ENCODE data around the gene MTCL1. TPM values are rescaled to one million over a fixed set of nuclear protein-coding genes. Genes with fewer than 3 reads are reported as not detected.

MTCL1 gene
- polyA plus RNA-seq, 1 experiment = 56.6 TPM

DNA sequence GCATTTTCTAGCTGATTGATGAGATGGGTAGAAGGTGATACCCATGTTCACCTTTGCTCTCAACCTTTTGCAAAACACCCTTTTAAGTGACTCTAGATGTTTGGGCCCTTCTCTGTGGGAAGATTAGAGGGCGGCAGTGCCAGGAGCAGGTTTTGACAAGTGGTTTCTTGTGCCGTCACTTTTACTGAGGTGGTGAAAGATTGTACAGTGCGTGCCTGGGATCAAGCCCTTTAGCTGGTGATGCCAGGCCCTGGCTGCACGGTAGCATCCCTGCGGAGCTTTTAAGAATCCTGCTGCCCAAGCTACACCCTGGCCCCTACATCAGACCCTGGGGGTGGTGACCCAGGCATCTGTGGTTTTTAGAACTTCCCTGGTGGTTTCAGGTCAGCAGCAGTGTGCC is 29.1 kb downstream of the MTCL1 start:
- no peak overlapping the region for H3K4me3 ChIP-seq (ENCODE audit: low read depth, low read length)
- no peaks in the 10 kb centered on the region; the same call in 1 of the 2 replicates for H3K9me3 ChIP-seq (ENCODE audit: control insufficient read depth, insufficient read depth, low read length)
- no peak for DNase-seq (ENCODE audit: low read depth, low spot score)
- ChIA-PET CTCF (interaction anchor here (0.6 kb wide), 1 partner anchor 38 kb away, joined by 3 read pairs; no protein-coding TSS in a partner anchor), POLR2A (no interaction called here)
- H3K27ac ChIP-seq (ENCODE audit: low read depth, low read length) = no peak overlapping the region
- TF ChIP-seq, protein P1, sequence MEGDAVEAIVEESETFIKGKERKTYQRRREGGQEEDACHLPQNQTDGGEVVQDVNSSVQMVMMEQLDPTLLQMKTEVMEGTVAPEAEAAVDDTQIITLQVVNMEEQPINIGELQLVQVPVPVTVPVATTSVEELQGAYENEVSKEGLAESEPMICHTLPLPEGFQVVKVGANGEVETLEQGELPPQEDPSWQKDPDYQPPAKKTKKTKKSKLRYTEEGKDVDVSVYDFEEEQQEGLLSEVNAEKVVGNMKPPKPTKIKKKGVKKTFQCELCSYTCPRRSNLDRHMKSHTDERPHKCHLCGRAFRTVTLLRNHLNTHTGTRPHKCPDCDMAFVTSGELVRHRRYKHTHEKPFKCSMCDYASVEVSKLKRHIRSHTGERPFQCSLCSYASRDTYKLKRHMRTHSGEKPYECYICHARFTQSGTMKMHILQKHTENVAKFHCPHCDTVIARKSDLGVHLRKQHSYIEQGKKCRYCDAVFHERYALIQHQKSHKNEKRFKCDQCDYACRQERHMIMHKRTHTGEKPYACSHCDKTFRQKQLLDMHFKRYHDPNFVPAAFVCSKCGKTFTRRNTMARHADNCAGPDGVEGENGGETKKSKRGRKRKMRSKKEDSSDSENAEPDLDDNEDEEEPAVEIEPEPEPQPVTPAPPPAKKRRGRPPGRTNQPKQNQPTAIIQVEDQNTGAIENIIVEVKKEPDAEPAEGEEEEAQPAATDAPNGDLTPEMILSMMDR (IDR thresholded peaks at IDR 0.05; ENCODE audit: low read depth, low read length) = no peak
- no peaks in the 10 kb centered on the region for H3K27me3 ChIP-seq (ENCODE audit: control insufficient read depth, insufficient read depth, low read length)

DNA sequence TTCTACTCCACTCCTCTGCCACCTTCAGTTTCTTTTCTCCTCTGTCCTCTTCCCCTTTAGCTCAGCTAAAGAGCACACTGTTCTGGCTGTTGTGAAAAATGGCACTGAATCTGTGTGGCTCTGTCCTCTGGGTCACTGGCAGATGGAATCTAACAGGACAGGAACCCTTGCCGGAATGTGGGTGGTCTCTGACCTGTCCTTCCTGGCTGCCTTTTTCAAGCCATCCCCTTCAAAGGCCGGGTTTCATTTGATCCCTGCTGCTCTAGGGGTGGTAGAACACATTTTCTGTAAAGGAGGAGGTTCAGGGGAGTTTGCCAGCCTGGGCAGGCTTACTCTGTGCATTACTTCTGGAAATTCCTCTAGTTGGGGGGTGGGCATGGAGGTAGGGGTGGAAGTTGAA is 29.9 kb downstream of the MTCL1 start:
- Histone ChIP-seq H3K9me3 (ENCODE audit: control insufficient read depth, insufficient read depth, low read length) (no peaks in the 10 kb centered on the region; the same call in 1 of the 2 replicates), H3K4me3 (ENCODE audit: low read depth, low read length) (no peak overlapping the region), H3K27me3 (ENCODE audit: control insufficient read depth, insufficient read depth, low read length) (no peaks in the 10 kb centered on the region), H3K27ac (ENCODE audit: low read depth, low read length) (no peak overlapping the region)
- TF ChIP-seq, protein P1 (IDR thresholded peaks at IDR 0.05; ENCODE audit: low read depth, low read length) = no peak
- ChIA-PET CTCF (no interaction called here), POLR2A (no interaction called here)
- DNase-seq (ENCODE audit: low read depth, low spot score) = no peak

DNA sequence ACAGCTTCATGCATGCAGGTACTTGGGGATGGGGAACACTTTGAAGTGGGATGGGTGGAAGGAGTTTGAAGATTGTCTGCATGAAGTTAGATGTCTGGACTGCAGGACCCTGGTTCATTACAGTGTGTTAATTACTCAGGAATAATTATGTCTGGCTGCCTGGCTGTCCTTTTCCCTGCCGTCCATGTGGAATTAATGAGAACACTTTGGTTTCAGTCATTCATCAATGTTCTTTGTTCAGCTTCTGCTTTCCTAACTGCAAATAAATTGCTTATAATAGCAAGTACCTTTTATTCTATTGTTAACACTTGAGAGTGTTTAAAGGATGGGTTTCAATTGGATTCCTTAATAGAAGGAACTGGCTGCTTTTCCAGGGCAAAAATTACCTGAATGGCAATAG is 35.8 kb downstream of the MTCL1 start:
- no peak for DNase-seq (ENCODE audit: low read depth, low spot score)
- CTCF ChIA-PET = interaction anchor here (1.1 to 1.4 kb wide), 2 partner anchors 14 to 246 kb away, joined by 3 read pairs; no protein-coding TSS in a partner anchor
- Histone ChIP-seq H3K27ac (ENCODE audit: low read depth, low read length) (no peak overlapping the region), H3K27me3 (ENCODE audit: control insufficient read depth, insufficient read depth, low read length) (no peaks in the 10 kb centered on the region), H3K9me3 (ENCODE audit: control insufficient read depth, insufficient read depth, low read length) (no peaks in the 10 kb centered on the region), H3K4me3 (ENCODE audit: low read depth, low read length) (no peak overlapping the region)
- POLR2A ChIA-PET = no interaction called here
- TF ChIP-seq, protein P1 (IDR thresholded peaks at IDR 0.05; ENCODE audit: low read depth, low read length) = no peak

DNA sequence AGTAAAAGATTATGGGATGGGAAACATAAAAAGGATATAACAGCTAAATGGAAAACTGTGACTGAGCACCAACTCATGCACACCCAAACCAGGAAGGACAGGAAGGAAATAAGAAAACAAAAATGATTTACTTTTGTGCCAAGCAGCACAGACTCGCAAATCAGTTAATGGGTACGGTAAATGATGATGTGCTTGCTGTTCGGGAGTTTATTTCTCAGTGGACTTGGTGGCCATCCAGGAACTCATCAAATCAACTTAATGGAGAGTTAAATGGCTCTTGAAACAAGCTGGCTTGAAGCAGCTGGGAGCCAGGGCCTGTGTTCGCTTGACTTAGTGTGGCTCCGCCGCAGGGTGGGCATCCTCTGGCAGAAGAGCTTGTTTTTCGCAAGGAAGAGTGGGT is 36.2 kb downstream of the MTCL1 start:
- no peak overlapping the region for H3K27ac ChIP-seq (ENCODE audit: low read depth, low read length)
- H3K4me3 ChIP-seq (ENCODE audit: low read depth, low read length) = no peak overlapping the region
- H3K27me3 ChIP-seq (ENCODE audit: control insufficient read depth, insufficient read depth, low read length) = no peaks in the 10 kb centered on the region
- CTCF ChIA-PET = interaction anchor here (1.1 to 1.4 kb wide), 2 partner anchors 14 to 245 kb away, joined by 3 read pairs; no protein-coding TSS in a partner anchor
- TF ChIP-seq, protein P1 (IDR thresholded peaks at IDR 0.05; ENCODE audit: low read depth, low read length) = no peak
- POLR2A ChIA-PET = no interaction called here
- no peak for DNase-seq (ENCODE audit: low read depth, low spot score)
- H3K9me3 ChIP-seq (ENCODE audit: control insufficient read depth, insufficient read depth, low read length) = no peaks in the 10 kb centered on the region

DNA sequence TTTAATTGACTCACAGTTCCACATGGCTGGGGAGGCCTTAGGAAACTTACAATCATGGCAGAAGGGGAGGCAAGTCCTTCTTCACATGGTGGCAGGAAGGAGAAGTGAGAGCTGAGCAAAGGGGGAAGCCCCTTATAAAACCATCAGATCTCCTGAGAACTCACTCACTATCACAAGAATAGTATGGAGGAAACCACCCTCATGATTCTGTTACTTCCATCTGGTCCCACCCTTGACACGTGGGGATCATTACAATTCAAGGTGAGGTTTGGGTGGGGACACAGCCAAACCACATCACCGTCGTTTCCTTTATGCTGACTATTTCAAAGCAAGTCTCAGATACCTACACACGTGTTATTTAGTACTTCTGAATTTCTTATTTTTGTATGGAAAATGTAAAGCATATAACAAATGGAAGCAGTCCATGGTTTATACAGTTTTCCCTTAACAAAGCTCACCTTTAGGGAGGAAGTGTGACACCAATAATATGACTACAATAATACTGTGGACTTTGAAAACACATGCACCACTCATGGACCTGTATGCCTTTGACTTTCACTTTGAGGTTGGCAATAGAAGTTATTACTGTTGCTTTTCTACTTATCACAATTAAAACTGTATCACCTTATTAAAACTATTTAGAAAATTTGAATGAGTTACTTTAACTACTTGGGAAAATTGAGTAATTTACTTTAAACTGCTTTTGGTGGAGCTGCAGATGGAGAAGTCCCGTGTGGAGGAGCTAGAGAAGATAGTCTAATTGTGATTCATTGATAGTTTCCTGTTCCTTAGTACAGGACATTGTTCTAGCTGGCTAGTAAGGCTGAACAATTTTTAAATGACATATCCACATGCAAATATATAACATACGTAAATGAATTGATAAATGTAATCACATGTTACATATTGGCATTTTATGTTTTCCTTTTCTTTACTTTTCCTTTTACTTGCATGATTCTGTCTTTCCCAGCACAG is 37.3 kb downstream of the MTCL1 start:
- DNase-seq (ENCODE audit: low read depth, low spot score) = no peak
- TF ChIP-seq, protein P1 (IDR thresholded peaks at IDR 0.05; ENCODE audit: low read depth, low read length) = no peak
- H3K4me3 ChIP-seq (ENCODE audit: low read depth, low read length) = no peak overlapping the region
- H3K27ac ChIP-seq (ENCODE audit: low read depth, low read length) = no peak overlapping the region
- CTCF ChIA-PET = interaction anchor here (1.7 kb wide), 1 partner anchor 46 kb away, joined by 5 read pairs; no protein-coding TSS in a partner anchor
- H3K9me3 ChIP-seq (ENCODE audit: control insufficient read depth, insufficient read depth, low read length) = no peaks in the 10 kb centered on the region
- no peaks in the 10 kb centered on the region for H3K27me3 ChIP-seq (ENCODE audit: control insufficient read depth, insufficient read depth, low read length)
- POLR2A ChIA-PET = no interaction called here

Measured in AG04450 (cell line).